ENCODE measurements around the gene BIRC3. TPM values are rescaled to one million over a fixed set of nuclear protein-coding genes. Genes with fewer than 3 reads are reported as not detected.

The BIRC3 gene
- total RNA-seq, 2 donors from 2014 or later, result 5.3 to 13.2 TPM

DNA sequence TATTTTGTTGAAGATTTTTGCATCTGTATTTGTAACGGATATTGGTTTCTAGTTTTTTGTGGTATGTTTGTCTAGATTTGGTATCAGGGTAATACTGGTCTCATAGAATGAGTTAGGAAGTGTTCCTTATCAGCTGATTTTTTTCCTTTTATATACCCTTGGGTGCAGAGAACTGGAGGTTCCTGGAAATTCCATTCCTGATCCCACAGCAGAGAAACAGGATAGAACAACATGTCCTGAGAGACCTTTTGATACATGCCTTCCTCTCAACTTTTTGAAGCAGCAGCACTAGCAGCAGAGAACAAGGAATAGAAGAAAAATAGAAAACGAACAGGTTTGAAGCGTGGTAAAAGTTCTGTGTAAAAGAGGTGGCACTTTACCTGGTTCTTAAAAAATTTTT, 66.6 kb downstream of the BIRC3 start:
- no peak for DNase-seq
- Histone ChIP-seq H3K9me3 (no peaks in the 10 kb centered on the region), H3K27ac (no peak overlapping the region), H3K27me3 (no peaks in the 10 kb centered on the region), H3K36me3 (replicated peaks in 1 of 2; ENCODE audit: insufficient read depth in 1 of 2, low read depth in 2 of 2) (peaks cover 7% of the 10 kb centered on the region in 2 donors), H3K4me3 (no peak overlapping the region), H3K4me1 (peaks cover 5% of the 10 kb centered on the region)
- no peak for ATAC-seq
- 84 to 87% methylated on average over 3 of the region's 3 CpGs for WGBS, 2 donors
- TF ChIP-seq, protein P1, sequence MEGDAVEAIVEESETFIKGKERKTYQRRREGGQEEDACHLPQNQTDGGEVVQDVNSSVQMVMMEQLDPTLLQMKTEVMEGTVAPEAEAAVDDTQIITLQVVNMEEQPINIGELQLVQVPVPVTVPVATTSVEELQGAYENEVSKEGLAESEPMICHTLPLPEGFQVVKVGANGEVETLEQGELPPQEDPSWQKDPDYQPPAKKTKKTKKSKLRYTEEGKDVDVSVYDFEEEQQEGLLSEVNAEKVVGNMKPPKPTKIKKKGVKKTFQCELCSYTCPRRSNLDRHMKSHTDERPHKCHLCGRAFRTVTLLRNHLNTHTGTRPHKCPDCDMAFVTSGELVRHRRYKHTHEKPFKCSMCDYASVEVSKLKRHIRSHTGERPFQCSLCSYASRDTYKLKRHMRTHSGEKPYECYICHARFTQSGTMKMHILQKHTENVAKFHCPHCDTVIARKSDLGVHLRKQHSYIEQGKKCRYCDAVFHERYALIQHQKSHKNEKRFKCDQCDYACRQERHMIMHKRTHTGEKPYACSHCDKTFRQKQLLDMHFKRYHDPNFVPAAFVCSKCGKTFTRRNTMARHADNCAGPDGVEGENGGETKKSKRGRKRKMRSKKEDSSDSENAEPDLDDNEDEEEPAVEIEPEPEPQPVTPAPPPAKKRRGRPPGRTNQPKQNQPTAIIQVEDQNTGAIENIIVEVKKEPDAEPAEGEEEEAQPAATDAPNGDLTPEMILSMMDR (IDR thresholded peaks at IDR 0.05), result no peak
- TF ChIP-seq POLR2A (IDR thresholded peaks at IDR 0.05), result no peak
- intact Hi-C loops (cut with DNase I), result no loop called here

DNA sequence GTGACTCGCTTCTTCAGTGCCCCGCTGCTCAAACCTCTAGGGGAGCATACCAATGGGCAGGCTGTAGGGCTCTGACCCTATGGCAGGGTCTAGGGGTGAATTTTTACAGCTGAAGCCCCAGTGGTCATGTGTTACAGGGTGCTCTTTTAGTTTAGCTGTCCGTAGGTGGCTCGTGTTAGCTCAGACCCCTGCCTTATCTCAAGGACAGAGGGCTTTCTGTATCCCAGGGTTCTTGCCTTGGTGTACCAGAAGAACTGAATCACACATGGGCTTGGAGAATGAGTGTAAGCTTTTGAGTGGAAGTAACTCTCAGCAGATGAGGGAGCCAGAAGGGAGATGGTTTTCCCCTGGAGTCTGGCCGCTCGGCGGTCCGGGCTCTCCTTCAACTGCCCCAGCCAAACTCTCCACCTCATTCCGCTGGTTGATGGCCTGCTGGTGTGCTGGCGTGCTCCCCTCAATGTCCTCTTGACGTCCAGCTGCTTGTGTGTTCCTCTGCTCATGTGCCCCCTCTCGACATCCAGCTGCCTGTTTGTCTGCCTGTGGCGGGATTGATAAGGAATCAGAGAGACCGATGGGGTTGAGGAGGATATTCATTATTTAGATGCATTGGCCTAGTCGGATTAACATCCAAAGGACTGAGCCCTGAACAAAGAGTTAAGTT, 67.3 kb downstream of the BIRC3 start:
- TF ChIP-seq POLR2A (IDR thresholded peaks at IDR 0.05), result no peak
- TF ChIP-seq, protein P1 (IDR thresholded peaks at IDR 0.05), result no peak

DNA sequence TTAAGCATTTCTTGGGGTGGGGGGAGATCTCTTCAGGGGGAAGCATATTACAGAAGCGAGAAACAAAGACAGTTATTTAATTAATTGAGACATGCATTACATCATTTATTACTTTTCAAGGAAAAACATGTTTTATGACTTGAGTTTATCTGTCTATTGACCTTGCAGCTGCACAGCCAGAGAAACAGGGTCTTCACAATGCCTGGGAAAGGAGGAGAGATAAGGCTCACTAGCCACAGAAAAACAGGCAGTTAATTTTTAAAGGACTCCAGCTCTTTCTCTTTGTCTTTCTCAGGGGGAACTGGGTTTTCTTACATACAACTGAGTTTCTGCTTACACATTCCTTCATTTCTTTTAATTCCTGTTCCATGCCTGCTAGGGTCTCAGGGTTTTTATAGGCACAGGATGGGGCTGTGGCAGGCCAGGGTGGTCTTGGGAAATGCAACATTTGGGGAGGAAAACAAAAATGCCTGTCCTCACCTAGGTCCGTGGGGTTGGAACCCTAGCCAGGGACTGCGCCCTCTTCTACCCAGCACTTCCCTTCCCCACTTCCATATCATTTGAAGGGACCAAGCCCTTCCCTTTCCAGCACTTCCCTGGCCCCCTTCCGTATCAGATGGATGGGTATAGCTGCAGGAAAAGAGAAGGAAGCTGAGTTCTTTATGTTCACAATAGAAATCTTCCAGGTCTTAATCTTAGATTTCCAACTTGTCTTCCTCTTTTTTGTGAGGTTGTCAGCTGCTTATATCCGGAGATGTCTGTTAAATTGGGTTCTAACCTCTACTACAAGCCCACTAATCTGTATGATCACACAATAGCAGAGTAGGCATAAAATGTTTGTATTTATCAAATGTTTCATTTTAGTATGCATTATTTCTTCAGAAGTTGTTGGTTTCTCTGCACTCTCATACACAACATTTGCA, 68.1 kb downstream of the BIRC3 start:
- Histone ChIP-seq H3K4me3 (no peak overlapping the region), H3K36me3 (replicated peaks in 1 of 2; ENCODE audit: insufficient read depth in 1 of 2, low read depth in 2 of 2) (peaks cover 3 to 6% of the 10 kb centered on the region in 2 donors), H3K27me3 (no peaks in the 10 kb centered on the region), H3K4me1 (peaks cover 7% of the 10 kb centered on the region), H3K27ac (peak overlapping the region in 1 of 4 donors; percentile 41), H3K9me3 (no peaks in the 10 kb centered on the region)
- 65 to 72% methylated on average over 5 of the region's 5 CpGs for WGBS, 2 donors
- ATAC-seq, result no peak
- no peak for TF ChIP-seq POLR2A (IDR thresholded peaks at IDR 0.05)
- TF ChIP-seq, protein P1 (IDR thresholded peaks at IDR 0.05), result no peak
- no peak for DNase-seq
- intact Hi-C loops (cut with DNase I), result no loop called here

More for the DNA sequence above, 67.3 kb downstream of the BIRC3 start:
- Histone ChIP-seq H3K4me3 (no peak overlapping the region), H3K9me3 (no peaks in the 10 kb centered on the region), H3K4me1 (peaks cover 5% of the 10 kb centered on the region), H3K27me3 (no peaks in the 10 kb centered on the region), H3K27ac (peak overlapping the region in 1 of 4 donors; percentile 5), H3K36me3 (replicated peaks in 1 of 2; ENCODE audit: insufficient read depth in 1 of 2, low read depth in 2 of 2) (peaks cover 3 to 7% of the 10 kb centered on the region in 2 donors)
- WGBS, 2 donors, result 70 to 77% methylated on average over 15 of the region's 15 CpGs
- intact Hi-C loops (cut with DNase I), result no loop called here
- no peak for ATAC-seq
- DNase-seq, result no peak

DNA sequence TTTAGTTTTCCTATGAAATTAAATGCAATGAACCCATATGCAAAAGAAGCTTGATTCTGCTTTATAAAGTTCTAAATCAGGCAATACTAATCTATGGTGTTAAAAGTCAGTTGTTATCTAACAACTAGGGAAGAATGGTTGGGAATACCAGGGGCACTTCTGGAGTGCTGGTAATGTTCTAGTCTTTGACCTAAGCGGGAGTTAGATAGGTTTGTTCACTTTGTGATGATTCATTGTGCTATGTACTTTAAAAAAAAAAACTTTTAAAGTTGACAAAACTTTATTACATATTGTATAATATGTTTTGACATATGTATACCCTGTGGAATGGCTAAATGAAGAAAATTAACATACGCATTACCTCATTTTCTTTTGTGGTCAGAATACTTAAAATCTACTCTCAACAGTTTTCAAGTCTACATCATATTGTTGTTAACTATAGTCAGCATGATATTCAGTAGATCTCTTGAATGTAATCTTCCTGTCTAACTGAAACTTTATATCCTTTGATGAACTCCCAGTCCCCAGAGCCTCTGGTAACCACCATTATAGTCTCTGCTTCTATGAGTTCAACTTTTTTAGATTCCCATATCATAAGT, 69.0 kb downstream of the BIRC3 start:
- H3K4me3 ChIP-seq, result no peak overlapping the region
- WGBS, 2 donors, result 80 to 81% methylated on average over 2 of the region's 2 CpGs
- H3K27me3 ChIP-seq, result no peaks in the 10 kb centered on the region
- H3K27ac ChIP-seq, result no peak overlapping the region
- peaks cover 9% of the 10 kb centered on the region for H3K4me1 ChIP-seq
- DNase-seq (no peak), ATAC-seq (no peak)
- peaks cover 0 to 3% of the 10 kb centered on the region in 2 donors for H3K36me3 ChIP-seq (replicated peaks in 1 of 2; ENCODE audit: insufficient read depth in 1 of 2, low read depth in 2 of 2)
- no peaks in the 10 kb centered on the region for H3K9me3 ChIP-seq
- intact Hi-C loops (cut with DNase I), result no loop called here
- TF ChIP-seq, protein P1 (IDR thresholded peaks at IDR 0.05), result no peak
- no peak for TF ChIP-seq POLR2A (IDR thresholded peaks at IDR 0.05)
